Effector CD8-positive, alpha-beta T cell (primary cell): ENCODE measurements around the gene INAFM1.

ENCODE experiments used
- DNase-seq: peaks from one replicate; lab custom pipeline; 2025; lab: John Stamatoyannopoulos, UW
- total RNA-seq, 4 experiments: gene quantifications; one replicate each; lab custom pipeline; 2026; lab: John Stamatoyannopoulos, UW

INAFM1 gene
- 3.4 to 6.7 (median 4.0) reads per million in 4 experiments for total RNA-seq

GRCh38 chr19:47274071-47274890 lies at the start of gene INAFM1:
INAFM1 (plus strand) TSS chr19:47274885; CDS start chr19:47274920, 35 bp downstream.
- peak; percentile 99 for DNase-seq

- peak; percentile 86 for DNase-seq
Observed at GRCh38 chr19:47225746-47226425, 48.8 kb upstream of the INAFM1 start.

GRCh38 chr19:47226426-47227351 lies 48.0 kb upstream of the INAFM1 start:
- DNase-seq: peak; percentile 35

GRCh38 chr19:47227352-47228167 lies 47.1 kb upstream of the INAFM1 start:
- peak; percentile 25 for DNase-seq

- DNase-seq: peak; percentile 27
Observed at GRCh38 chr19:47228168-47228936, 46.3 kb upstream of the INAFM1 start.

GRCh38 chr19:47228937-47229675 lies 45.6 kb upstream of the INAFM1 start:
- no peak for DNase-seq

GRCh38 chr19:47229676-47230053 lies 45.0 kb upstream of the INAFM1 start:
- no peak for DNase-seq

GRCh38 chr19:47230054-47230920 lies 44.4 kb upstream of the INAFM1 start:
- peak; percentile 85 for DNase-seq

- no peak for DNase-seq
Observed at GRCh38 chr19:47230921-47231214, 43.8 kb upstream of the INAFM1 start, which contains the start of gene BBC3. BBC3 (minus strand) TSS chr19:47231199; CDS start chr19:47228431, 2,768 bp downstream.

- peak; percentile 89 for DNase-seq
Observed at GRCh38 chr19:47231215-47232054, 43.2 kb upstream of the INAFM1 start.

GRCh38 chr19:47232422-47233211 lies 42.1 kb upstream of the INAFM1 start:
- no peak for DNase-seq

- DNase-seq: no peak
Observed at GRCh38 chr19:47236072-47236675, 38.5 kb upstream of the INAFM1 start.

- no peak for DNase-seq
Observed at GRCh38 chr19:47239152-47239551, 35.5 kb upstream of the INAFM1 start.

GRCh38 chr19:47239610-47240296 lies 34.9 kb upstream of the INAFM1 start:
- peak; percentile 57 for DNase-seq

- DNase-seq: no peak
Observed at GRCh38 chr19:47240556-47240955, 34.1 kb upstream of the INAFM1 start.
